Liver (tissue), 3 donors: ENCODE data around the gene MED27.

Experiments
- FOXA1 ChIP-seq: IDR thresholded peaks from 2 replicates; pipeline ENCODE4 v1.6.1; 2016; ENCODE audit warnings: antibody characterized with exemption
- GABPA ChIP-seq, 2 donors: IDR thresholded peaks in 1 of 2; conservative IDR thresholded peaks in 1 of 2; 2 replicates each; pipeline ENCODE4 v1.6.1; 2016; ENCODE audit warnings: antibody characterized with exemption in 2 of 2, mild to moderate bottlenecking in 1 of 2, moderate library complexity in 1 of 2
- HNF4A ChIP-seq, 2 donors: conservative IDR thresholded peaks; 2 replicates each; pipeline ENCODE4 v1.6.1; 2016; ENCODE audit warnings: antibody characterized with exemption in 2 of 2, mild to moderate bottlenecking in 2 of 2
- JUND ChIP-seq, 2 donors: IDR thresholded peaks; 2 replicates each; pipeline ENCODE4 v1.6.1; 2016; ENCODE audit warnings: antibody characterized with exemption in 2 of 2
- RAD21 ChIP-seq, 2 donors: IDR thresholded peaks; 2 replicates each; pipeline ENCODE4 v1.6.1; 2016; ENCODE audit warnings: antibody characterized with exemption in 2 of 2, mild to moderate bottlenecking in 2 of 2
- TAF1 ChIP-seq: conservative IDR thresholded peaks from 2 replicates; pipeline ENCODE4 v1.6.1; 2016; ENCODE audit warnings: antibody characterized with exemption, mild to moderate bottlenecking
- YY1 ChIP-seq: IDR thresholded peaks from 2 replicates; pipeline ENCODE4 v1.6.1; 2016; ENCODE audit warnings: antibody characterized with exemption, mild to moderate bottlenecking
- TF ChIP-seq, protein P1 (sequence below): fragments of 150-350 bp; IDR thresholded peaks from 2 replicates; pipeline ENCODE4 v1.5.1; 2017; ENCODE audit warnings: improper control_type of control experiment, low read depth, low read length; ENCODE audit not compliant: missing input control
- TF ChIP-seq, protein P2 (sequence below): IDR thresholded peaks from 2 replicates; pipeline ENCODE4 v1.6.1; 2016; ENCODE audit warnings: antibody characterized with exemption
- TF ChIP-seq, protein P3 (sequence below): IDR thresholded peaks from 2 replicates; pipeline ENCODE4 v1.6.1; 2016; ENCODE audit warnings: antibody characterized with exemption
- TF ChIP-seq, protein P4 (sequence below): IDR thresholded peaks from 2 replicates; pipeline ENCODE4 v1.6.1; 2016; ENCODE audit warnings: antibody characterized with exemption, mild to moderate bottlenecking
- TF ChIP-seq, protein P5 (sequence below): IDR thresholded peaks from 2 replicates; pipeline ENCODE4 v1.6.1; 2016; ENCODE audit warnings: antibody characterized with exemption
- donor health status: healthy.
- donor health status: healthy.

DNA sequence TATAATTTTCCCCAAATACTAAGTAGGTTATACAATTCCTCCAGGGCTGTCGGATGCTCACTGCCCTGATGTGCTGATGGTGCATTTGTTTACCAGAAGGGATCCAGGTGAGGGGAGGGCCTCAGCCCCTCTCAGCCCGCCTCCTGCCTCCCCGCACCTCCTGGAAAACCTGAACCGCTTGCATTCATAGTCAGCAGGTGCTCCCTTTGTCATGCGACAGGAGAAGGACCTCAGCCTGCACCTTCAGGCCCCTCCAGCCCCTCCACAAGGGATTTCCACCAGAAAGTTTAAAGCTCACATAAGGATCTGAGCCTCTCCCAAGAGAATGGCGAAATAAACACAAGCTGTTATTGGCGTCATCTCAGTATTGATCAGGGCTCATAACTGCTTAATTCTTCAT is 45.7 kb upstream of the MED27 start:
- TF ChIP-seq, protein P1, sequence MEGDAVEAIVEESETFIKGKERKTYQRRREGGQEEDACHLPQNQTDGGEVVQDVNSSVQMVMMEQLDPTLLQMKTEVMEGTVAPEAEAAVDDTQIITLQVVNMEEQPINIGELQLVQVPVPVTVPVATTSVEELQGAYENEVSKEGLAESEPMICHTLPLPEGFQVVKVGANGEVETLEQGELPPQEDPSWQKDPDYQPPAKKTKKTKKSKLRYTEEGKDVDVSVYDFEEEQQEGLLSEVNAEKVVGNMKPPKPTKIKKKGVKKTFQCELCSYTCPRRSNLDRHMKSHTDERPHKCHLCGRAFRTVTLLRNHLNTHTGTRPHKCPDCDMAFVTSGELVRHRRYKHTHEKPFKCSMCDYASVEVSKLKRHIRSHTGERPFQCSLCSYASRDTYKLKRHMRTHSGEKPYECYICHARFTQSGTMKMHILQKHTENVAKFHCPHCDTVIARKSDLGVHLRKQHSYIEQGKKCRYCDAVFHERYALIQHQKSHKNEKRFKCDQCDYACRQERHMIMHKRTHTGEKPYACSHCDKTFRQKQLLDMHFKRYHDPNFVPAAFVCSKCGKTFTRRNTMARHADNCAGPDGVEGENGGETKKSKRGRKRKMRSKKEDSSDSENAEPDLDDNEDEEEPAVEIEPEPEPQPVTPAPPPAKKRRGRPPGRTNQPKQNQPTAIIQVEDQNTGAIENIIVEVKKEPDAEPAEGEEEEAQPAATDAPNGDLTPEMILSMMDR, result no peak
- TF ChIP-seq GABPA (IDR thresholded peaks at IDR 0.05 in 1 of 2, conservative IDR thresholded peaks at IDR 0.05 in 1 of 2) (no peak), RAD21 (IDR thresholded peaks at IDR 0.05) (no peak), TAF1 (no peak), FOXA1 (no peak), JUND (IDR thresholded peaks at IDR 0.05) (no peak), YY1 (no peak), HNF4A (conservative IDR thresholded peaks at IDR 0.05) (no peak)
- TF ChIP-seq, protein P2, sequence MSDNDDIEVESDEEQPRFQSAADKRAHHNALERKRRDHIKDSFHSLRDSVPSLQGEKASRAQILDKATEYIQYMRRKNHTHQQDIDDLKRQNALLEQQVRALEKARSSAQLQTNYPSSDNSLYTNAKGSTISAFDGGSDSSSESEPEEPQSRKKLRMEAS, result no peak
- TF ChIP-seq, protein P3, sequence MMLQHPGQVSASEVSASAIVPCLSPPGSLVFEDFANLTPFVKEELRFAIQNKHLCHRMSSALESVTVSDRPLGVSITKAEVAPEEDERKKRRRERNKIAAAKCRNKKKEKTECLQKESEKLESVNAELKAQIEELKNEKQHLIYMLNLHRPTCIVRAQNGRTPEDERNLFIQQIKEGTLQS, result no peak
- TF ChIP-seq, protein P4, sequence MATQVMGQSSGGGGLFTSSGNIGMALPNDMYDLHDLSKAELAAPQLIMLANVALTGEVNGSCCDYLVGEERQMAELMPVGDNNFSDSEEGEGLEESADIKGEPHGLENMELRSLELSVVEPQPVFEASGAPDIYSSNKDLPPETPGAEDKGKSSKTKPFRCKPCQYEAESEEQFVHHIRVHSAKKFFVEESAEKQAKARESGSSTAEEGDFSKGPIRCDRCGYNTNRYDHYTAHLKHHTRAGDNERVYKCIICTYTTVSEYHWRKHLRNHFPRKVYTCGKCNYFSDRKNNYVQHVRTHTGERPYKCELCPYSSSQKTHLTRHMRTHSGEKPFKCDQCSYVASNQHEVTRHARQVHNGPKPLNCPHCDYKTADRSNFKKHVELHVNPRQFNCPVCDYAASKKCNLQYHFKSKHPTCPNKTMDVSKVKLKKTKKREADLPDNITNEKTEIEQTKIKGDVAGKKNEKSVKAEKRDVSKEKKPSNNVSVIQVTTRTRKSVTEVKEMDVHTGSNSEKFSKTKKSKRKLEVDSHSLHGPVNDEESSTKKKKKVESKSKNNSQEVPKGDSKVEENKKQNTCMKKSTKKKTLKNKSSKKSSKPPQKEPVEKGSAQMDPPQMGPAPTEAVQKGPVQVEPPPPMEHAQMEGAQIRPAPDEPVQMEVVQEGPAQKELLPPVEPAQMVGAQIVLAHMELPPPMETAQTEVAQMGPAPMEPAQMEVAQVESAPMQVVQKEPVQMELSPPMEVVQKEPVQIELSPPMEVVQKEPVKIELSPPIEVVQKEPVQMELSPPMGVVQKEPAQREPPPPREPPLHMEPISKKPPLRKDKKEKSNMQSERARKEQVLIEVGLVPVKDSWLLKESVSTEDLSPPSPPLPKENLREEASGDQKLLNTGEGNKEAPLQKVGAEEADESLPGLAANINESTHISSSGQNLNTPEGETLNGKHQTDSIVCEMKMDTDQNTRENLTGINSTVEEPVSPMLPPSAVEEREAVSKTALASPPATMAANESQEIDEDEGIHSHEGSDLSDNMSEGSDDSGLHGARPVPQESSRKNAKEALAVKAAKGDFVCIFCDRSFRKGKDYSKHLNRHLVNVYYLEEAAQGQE, result no peak
- TF ChIP-seq, protein P5, sequence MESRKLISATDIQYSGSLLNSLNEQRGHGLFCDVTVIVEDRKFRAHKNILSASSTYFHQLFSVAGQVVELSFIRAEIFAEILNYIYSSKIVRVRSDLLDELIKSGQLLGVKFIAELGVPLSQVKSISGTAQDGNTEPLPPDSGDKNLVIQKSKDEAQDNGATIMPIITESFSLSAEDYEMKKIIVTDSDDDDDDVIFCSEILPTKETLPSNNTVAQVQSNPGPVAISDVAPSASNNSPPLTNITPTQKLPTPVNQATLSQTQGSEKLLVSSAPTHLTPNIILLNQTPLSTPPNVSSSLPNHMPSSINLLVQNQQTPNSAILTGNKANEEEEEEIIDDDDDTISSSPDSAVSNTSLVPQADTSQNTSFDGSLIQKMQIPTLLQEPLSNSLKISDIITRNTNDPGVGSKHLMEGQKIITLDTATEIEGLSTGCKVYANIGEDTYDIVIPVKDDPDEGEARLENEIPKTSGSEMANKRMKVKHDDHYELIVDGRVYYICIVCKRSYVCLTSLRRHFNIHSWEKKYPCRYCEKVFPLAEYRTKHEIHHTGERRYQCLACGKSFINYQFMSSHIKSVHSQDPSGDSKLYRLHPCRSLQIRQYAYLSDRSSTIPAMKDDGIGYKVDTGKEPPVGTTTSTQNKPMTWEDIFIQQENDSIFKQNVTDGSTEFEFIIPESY, result no peak
